ENCODE data around the gene SPINK13.
"Not testable (repeated sequence)": the region's sequence is repeated elsewhere in the genome, so short reads cannot be mapped to it uniquely, and the experiment has no call there.

The SPINK13 gene

GRCh38 chr5:148312153-148312552 lies 43.6 kb downstream of the SPINK13 start, which contains the start of gene SPINK7:
TSS of gene SPINK7 (plus strand) at chr5:148312423. CDS start at chr5:148312484, 61 bp downstream.
- DNase-seq (ENCODE audit: low read depth, low spot score), result no peak

- DNase-seq (ENCODE audit: low read depth, low spot score), result no peak
Measured at GRCh38 chr5:148314187-148314586, 45.6 kb downstream of the SPINK13 start.

GRCh38 chr5:148314731-148315130 lies 46.1 kb downstream of the SPINK13 start:
- no peak for DNase-seq (ENCODE audit: low read depth, low spot score)

- not testable (repeated sequence) for DNase-seq (ENCODE audit: low read depth, low spot score)
Measured at GRCh38 chr5:148320011-148320963, 51.7 kb downstream of the SPINK13 start.

- DNase-seq (ENCODE audit: low read depth, low spot score), result no peak
Measured at GRCh38 chr5:148333262-148333849, 64.8 kb downstream of the SPINK13 start.

- no peak for DNase-seq (ENCODE audit: low read depth, low spot score)
Measured at GRCh38 chr5:148335259-148335658, 66.7 kb downstream of the SPINK13 start, which contains the start of gene SPINK9. TSS of gene SPINK9 (plus strand) at chr5:148335559. CDS start at chr5:148335614, 55 bp downstream.
